CD4-positive, alpha-beta T cell treated with Interleukin-10 for 1 hour (primary cell): ENCODE measurements around the gene PCDHB13.
"Not testable (repeated sequence)": the region's sequence is repeated elsewhere in the genome, so short reads cannot be mapped to it uniquely, and the experiment has no call there.

Experiments used
- DNase-seq: peaks from one replicate; pipeline ENCODE4 v3.0.0-alpha.2; 2020

PCDHB13 gene

GRCh38 chr5:141208478-141208877 lies 5.2 kb upstream of the PCDHB13 start, which contains the start of gene PCDHB12:
Gene PCDHB12 (plus strand): TSS chr5:141208719. CDS start chr5:141208908, 189 bp downstream.
- no peak for DNase-seq

GRCh38 chr5:141210281-141210680 lies 3.4 kb upstream of the PCDHB13 start:
- not testable (repeated sequence) for DNase-seq

- not testable (repeated sequence) for DNase-seq
Measured at GRCh38 chr5:141210849-141211248, 2.9 kb upstream of the PCDHB13 start.

- not testable (repeated sequence) for DNase-seq
Measured at GRCh38 chr5:141214583-141214982, 864 bp downstream of the PCDHB13 start.

GRCh38 chr5:141215504-141215903 lies 1.8 kb downstream of the PCDHB13 start:
- DNase-seq: not testable (repeated sequence)

- not testable (repeated sequence) for DNase-seq
Measured at GRCh38 chr5:141216035-141216434, 2.3 kb downstream of the PCDHB13 start.

- peak; percentile 14 for DNase-seq
Measured at GRCh38 chr5:141223112-141223783, 9.5 kb downstream of the PCDHB13 start, which contains the start of gene PCDHB14. Gene PCDHB14 (plus strand): TSS chr5:141223343. CDS start chr5:141223506, 163 bp downstream.

- DNase-seq: not testable (repeated sequence)
Measured at GRCh38 chr5:141224844-141225243, 11.1 kb downstream of the PCDHB13 start.

- not testable (repeated sequence) for DNase-seq
Measured at GRCh38 chr5:141225421-141225820, 11.7 kb downstream of the PCDHB13 start.

GRCh38 chr5:141234109-141234667 lies 20.5 kb downstream of the PCDHB13 start:
- DNase-seq: no peak

GRCh38 chr5:141235922-141236321 lies 22.2 kb downstream of the PCDHB13 start:
- DNase-seq: not testable (repeated sequence)

GRCh38 chr5:141236516-141237313 lies 23.0 kb downstream of the PCDHB13 start:
- no peak for DNase-seq

GRCh38 chr5:141241496-141241895 lies 27.8 kb downstream of the PCDHB13 start:
- DNase-seq: no peak

- peak; percentile 11 for DNase-seq
Measured at GRCh38 chr5:141245250-141245717, 31.6 kb downstream of the PCDHB13 start, which contains the start of gene PCDHB15. Gene PCDHB15 (plus strand): TSS chr5:141245395. CDS start chr5:141245579, 184 bp downstream.

GRCh38 chr5:141246971-141247370 lies 33.3 kb downstream of the PCDHB13 start:
- not testable (repeated sequence) for DNase-seq

GRCh38 chr5:141247434-141247833 lies 33.7 kb downstream of the PCDHB13 start:
- not testable (repeated sequence) for DNase-seq

GRCh38 chr5:141250576-141250975 lies 36.9 kb downstream of the PCDHB13 start:
- DNase-seq: no peak

- no peak for DNase-seq
Measured at GRCh38 chr5:141258464-141258863, 44.7 kb downstream of the PCDHB13 start.

- DNase-seq: no peak
Measured at GRCh38 chr5:141258948-141259347, 45.2 kb downstream of the PCDHB13 start.

- DNase-seq: no peak
Measured at GRCh38 chr5:141260458-141261237, 46.9 kb downstream of the PCDHB13 start.

GRCh38 chr5:141261238-141261546 lies 47.5 kb downstream of the PCDHB13 start:
- no peak for DNase-seq
